ENCODE data around the gene TSPAN7.
A peak's percentile ranks its signal among the peaks of the same experiment; 100 is the strongest.

The TSPAN7 gene

GRCh38 chrX:38679695-38680094 is 118.4 kb downstream of the TSPAN7 start:
- Histone ChIP-seq H3K9ac (no peak overlapping the region), H3K36me3 (no peaks in the 10 kb centered on the region), H3K4me3 (no peak overlapping the region), H3K4me2 (no peak overlapping the region), H3K27ac (no peak overlapping the region), H3K4me1 (peaks cover 0 to 24% (median 0%) of the 10 kb centered on the region in 10 experiments; a peak in 7 of 20 replicates), H3K27me3 (no peaks in the 10 kb centered on the region), H4K20me1 (no peaks in the 10 kb centered on the region), H3K9me3 (replicated peaks in 1 of 11) (no peaks in the 10 kb centered on the region)
- no peak for TF ChIP-seq Cebpa-rat (IDR thresholded peaks at IDR 0.05)

GRCh38 chrX:38682095-38682494 is 120.8 kb downstream of the TSPAN7 start:
- Histone ChIP-seq H3K4me1 (0 out of 20 replicates have a peak, but pooled peaks cover 0 to 7% (median 0%) of the 10 kb centered on the region in 10 experiments), H4K20me1 (no peaks in the 10 kb centered on the region), H3K36me3 (no peaks in the 10 kb centered on the region), H3K4me3 (no peak overlapping the region), H3K4me2 (no peak overlapping the region), H3K27ac (no peak overlapping the region), H3K27me3 (no peaks in the 10 kb centered on the region), H3K9me3 (replicated peaks in 1 of 11) (no peaks in the 10 kb centered on the region), H3K9ac (no peak overlapping the region)
- no peak for TF ChIP-seq Cebpa-rat (IDR thresholded peaks at IDR 0.05)

- no peak for TF ChIP-seq Cebpa-rat (IDR thresholded peaks at IDR 0.05)
- no peak overlapping the region for H3K9ac ChIP-seq
- no peaks in the 10 kb centered on the region for H3K36me3 ChIP-seq
- no peaks in the 10 kb centered on the region for H4K20me1 ChIP-seq
- no peak overlapping the region for H3K4me3 ChIP-seq
- no peaks in the 10 kb centered on the region for H3K4me1 ChIP-seq
- no peaks in the 10 kb centered on the region for H3K27me3 ChIP-seq
- 0 out of 22 replicates have a peak, but pooled peaks cover 0 to 5% (median 0%) of the 10 kb centered on the region in 11 experiments for H3K9me3 ChIP-seq (replicated peaks in 1 of 11)
- H3K4me2 ChIP-seq, result no peak overlapping the region
- no peak overlapping the region for H3K27ac ChIP-seq
These were observed 131.6 kb downstream of the TSPAN7 start for GRCh38 chrX:38692961-38693360.

GRCh38 chrX:38694394-38694793 is 133.1 kb downstream of the TSPAN7 start:
- Histone ChIP-seq H3K4me3 (no peak overlapping the region), H3K27me3 (no peaks in the 10 kb centered on the region), H3K9me3 (replicated peaks in 1 of 11) (0 out of 22 replicates have a peak, but pooled peaks cover 0 to 5% (median 0%) of the 10 kb centered on the region in 11 experiments), H3K4me1 (peaks cover 0 to 5% (median 1%) of the 10 kb centered on the region in 10 experiments; a peak in 4 of 20 replicates), H3K27ac (no peak overlapping the region), H3K9ac (no peak overlapping the region), H3K36me3 (no peaks in the 10 kb centered on the region), H3K4me2 (no peak overlapping the region), H4K20me1 (no peaks in the 10 kb centered on the region)
- no peak for TF ChIP-seq Cebpa-rat (IDR thresholded peaks at IDR 0.05)

GRCh38 chrX:38697461-38697860 is 136.1 kb downstream of the TSPAN7 start:
- no peak overlapping the region for H3K9ac ChIP-seq
- TF ChIP-seq Cebpa-rat (IDR thresholded peaks at IDR 0.05), result no peak
- no peak overlapping the region for H3K4me2 ChIP-seq
- H3K4me1 ChIP-seq, result peaks cover 0 to 8% (median 2%) of the 10 kb centered on the region in 10 experiments; a peak in 4 of 20 replicates
- no peaks in the 10 kb centered on the region for H3K36me3 ChIP-seq
- H3K27me3 ChIP-seq, result no peaks in the 10 kb centered on the region
- no peak overlapping the region for H3K27ac ChIP-seq
- H4K20me1 ChIP-seq, result no peaks in the 10 kb centered on the region
- H3K4me3 ChIP-seq, result no peak overlapping the region
- no peaks in the 10 kb centered on the region for H3K9me3 ChIP-seq (replicated peaks in 1 of 11)

GRCh38 chrX:38699121-38699520 is 137.8 kb downstream of the TSPAN7 start:
- Histone ChIP-seq H3K27me3 (no peaks in the 10 kb centered on the region), H3K27ac (no peak overlapping the region), H3K9me3 (replicated peaks in 1 of 11) (no peaks in the 10 kb centered on the region), H3K9ac (no peak overlapping the region), H3K36me3 (no peaks in the 10 kb centered on the region), H3K4me2 (no peak overlapping the region), H4K20me1 (no peaks in the 10 kb centered on the region), H3K4me3 (no peak overlapping the region), H3K4me1 (peaks cover 0 to 8% (median 4%) of the 10 kb centered on the region in 10 experiments; a peak in 9 of 20 replicates)
- TF ChIP-seq Cebpa-rat (IDR thresholded peaks at IDR 0.05), result no peak

GRCh38 chrX:38699696-38700095 is 138.4 kb downstream of the TSPAN7 start:
- Histone ChIP-seq H3K4me3 (no peak overlapping the region), H3K4me1 (peaks cover 0 to 9% (median 6%) of the 10 kb centered on the region in 10 experiments; a peak in 10 of 20 replicates), H3K9me3 (replicated peaks in 1 of 11) (no peaks in the 10 kb centered on the region), H3K27me3 (no peaks in the 10 kb centered on the region), H3K4me2 (no peak overlapping the region), H3K9ac (no peak overlapping the region), H3K27ac (no peak overlapping the region), H3K36me3 (no peaks in the 10 kb centered on the region), H4K20me1 (no peaks in the 10 kb centered on the region)
- no peak for TF ChIP-seq Cebpa-rat (IDR thresholded peaks at IDR 0.05)

- H3K27ac ChIP-seq, result no peak overlapping the region
- no peak for TF ChIP-seq Cebpa-rat (IDR thresholded peaks at IDR 0.05)
- H3K4me3 ChIP-seq, result no peak overlapping the region
- H3K9ac ChIP-seq, result no peak overlapping the region
- H3K4me1 ChIP-seq, result peaks cover 0 to 22% (median 6%) of the 10 kb centered on the region in 10 experiments; a peak in 10 of 20 replicates
- H3K27me3 ChIP-seq, result no peaks in the 10 kb centered on the region
- H4K20me1 ChIP-seq, result no peaks in the 10 kb centered on the region
- no peak overlapping the region for H3K4me2 ChIP-seq
- no peaks in the 10 kb centered on the region for H3K9me3 ChIP-seq (replicated peaks in 1 of 11)
- H3K36me3 ChIP-seq, result no peaks in the 10 kb centered on the region
These were observed 139.7 kb downstream of the TSPAN7 start for GRCh38 chrX:38701073-38701472.

GRCh38 chrX:38704146-38704882 is 143.0 kb downstream of the TSPAN7 start:
- no peak for TF ChIP-seq Cebpa-rat (IDR thresholded peaks at IDR 0.05)
- H3K4me3 ChIP-seq, result no peak overlapping the region
- H3K36me3 ChIP-seq, result no peaks in the 10 kb centered on the region
- no peaks in the 10 kb centered on the region for H3K27me3 ChIP-seq
- H4K20me1 ChIP-seq, result no peaks in the 10 kb centered on the region
- peak overlapping the region in 4 of 11 experiments; percentile 1 to 58 (median 34); a peak in 7 of 22 replicates for H3K4me2 ChIP-seq
- no peaks in the 10 kb centered on the region for H3K9me3 ChIP-seq (replicated peaks in 1 of 11)
- H3K4me1 ChIP-seq, result peaks cover 0 to 33% (median 3%) of the 10 kb centered on the region in 10 experiments; a peak in 10 of 20 replicates
- no peak overlapping the region for H3K9ac ChIP-seq
- H3K27ac ChIP-seq, result peak overlapping the region in 1 of 11 experiments; percentile 20; a peak in 3 of 22 replicates

- Histone ChIP-seq H3K27me3 (no peaks in the 10 kb centered on the region), H3K4me2 (no peak overlapping the region), H3K9ac (no peak overlapping the region), H3K36me3 (no peaks in the 10 kb centered on the region), H3K4me1 (no peaks in the 10 kb centered on the region), H4K20me1 (no peaks in the 10 kb centered on the region), H3K9me3 (replicated peaks in 1 of 11) (peaks cover 0 to 3% (median 0%) of the 10 kb centered on the region in 11 experiments; a peak in 2 of 22 replicates), H3K4me3 (no peak overlapping the region), H3K27ac (no peak overlapping the region)
- TF ChIP-seq Cebpa-rat (IDR thresholded peaks at IDR 0.05), result no peak
These were observed 156.5 kb downstream of the TSPAN7 start for GRCh38 chrX:38717871-38718270.
